NCI-H146 treated with DMSO at 0.1 percent for 48 hours (cell line): ENCODE data around the gene ACP6.

Experiments used
- DNase-seq: peaks from one replicate; lab custom pipeline; 2025; ENCODE audit not compliant: unreplicated experiment; lab: John Stamatoyannopoulos, UW

ACP6 gene

GRCh38 chr1:147652306-147652705 is 18.0 kb downstream of the ACP6 start:
- DNase-seq, result no peak

- DNase-seq, result no peak
These were observed 18.9 kb downstream of the ACP6 start for GRCh38 chr1:147651466-147651865.

- DNase-seq, result no peak
These were observed 21.4 kb downstream of the ACP6 start for GRCh38 chr1:147648933-147649332.

GRCh38 chr1:147647796-147648633 is 22.3 kb downstream of the ACP6 start:
- DNase-seq, result no peak

- no peak for DNase-seq
These were observed 26.4 kb downstream of the ACP6 start for GRCh38 chr1:147643974-147644373.

GRCh38 chr1:147641695-147642592 is 28.4 kb downstream of the ACP6 start:
- peak; percentile 18 for DNase-seq

GRCh38 chr1:147641291-147641690 is 29.0 kb downstream of the ACP6 start:
- no peak for DNase-seq

GRCh38 chr1:147640553-147641165 is 29.7 kb downstream of the ACP6 start:
- peak; percentile 62 for DNase-seq

- no peak for DNase-seq
These were observed 34.0 kb downstream of the ACP6 start for GRCh38 chr1:147636314-147636713.

- DNase-seq, result no peak
These were observed 35.0 kb downstream of the ACP6 start for GRCh38 chr1:147635342-147635741.

- no peak for DNase-seq
These were observed 35.7 kb downstream of the ACP6 start for GRCh38 chr1:147634645-147635044.

- DNase-seq, result no peak
These were observed 36.6 kb downstream of the ACP6 start for GRCh38 chr1:147633759-147634158.

- no peak for DNase-seq
These were observed 38.5 kb downstream of the ACP6 start for GRCh38 chr1:147631839-147632238.

GRCh38 chr1:147630447-147630846 is 39.9 kb downstream of the ACP6 start:
- no peak for DNase-seq

- no peak for DNase-seq
These were observed 40.3 kb downstream of the ACP6 start for GRCh38 chr1:147630022-147630421.

GRCh38 chr1:147628441-147628840 is 41.9 kb downstream of the ACP6 start:
- no peak for DNase-seq

GRCh38 chr1:147627435-147628110 is 42.8 kb downstream of the ACP6 start:
- DNase-seq, result peak; percentile 45

GRCh38 chr1:147626739-147627138 is 43.6 kb downstream of the ACP6 start:
- peak; percentile 79 for DNase-seq

GRCh38 chr1:147626291-147626690 is 44.0 kb downstream of the ACP6 start:
- DNase-seq, result no peak

- no peak for DNase-seq
These were observed 44.8 kb downstream of the ACP6 start for GRCh38 chr1:147625362-147625995.
